Measurements from ENCODE around the gene ZCCHC4. TPM values are rescaled to one million over a fixed set of nuclear protein-coding genes. Genes with fewer than 3 reads are reported as not detected.

The ZCCHC4 gene
- polyA plus RNA-seq, 1 of the 3 experiments (the other 2 are of a cell fraction), result 4.8 TPM

DNA sequence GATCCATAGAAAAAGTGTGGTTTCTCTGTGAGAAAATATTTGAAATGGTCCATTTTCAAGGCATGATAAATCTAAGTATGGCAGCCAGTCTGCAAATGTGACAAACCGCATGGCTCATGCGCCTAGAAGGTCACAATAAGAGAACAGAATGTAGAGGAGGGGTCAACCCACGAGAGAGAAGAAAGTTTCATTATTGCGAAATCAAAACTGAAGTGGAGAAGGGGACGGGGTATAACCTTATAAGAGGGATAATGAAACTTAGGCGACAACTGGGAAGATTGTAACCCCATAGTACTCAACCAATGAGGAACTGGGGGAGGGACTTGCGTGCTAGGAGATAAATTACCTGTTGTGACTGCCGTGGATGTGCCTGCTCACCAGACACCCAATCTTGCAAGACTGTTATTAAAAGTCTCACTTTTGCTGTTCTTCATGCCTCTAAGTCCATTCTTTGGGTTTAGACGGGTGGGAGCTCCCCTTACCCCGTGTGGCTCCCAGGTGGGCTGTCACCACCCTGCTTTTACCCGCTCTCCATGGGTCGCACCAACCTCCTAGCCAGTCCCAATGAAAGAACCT lies 21.3 kb upstream of the ZCCHC4 start:
- no peaks in the 10 kb centered on the region for H3K27me3 ChIP-seq (ENCODE audit: insufficient read depth)
- H3K36me3 ChIP-seq (replicated peaks in 1 of 2; ENCODE audit: control insufficient read depth in 1 of 2, insufficient read depth in 2 of 2, low read length in 1 of 2), result no peaks in the 10 kb centered on the region
- no peak for DNase-seq
- H3K4me1 ChIP-seq (ENCODE audit: control insufficient read depth in 1 of 2, insufficient read depth in 2 of 2, low read depth in 1 of 2, low read length in 1 of 2), result no peaks in the 10 kb centered on the region
- no peaks in the 10 kb centered on the region for H3K9me2 ChIP-seq
- H3F3A ChIP-seq (replicated peaks; ENCODE audit: insufficient read depth), result no peaks in the 10 kb centered on the region
- no peaks in the 10 kb centered on the region for H3K79me2 ChIP-seq (ENCODE audit: insufficient read depth)
- H3K9ac ChIP-seq, result no peak overlapping the region
- WGBS (ENCODE audit: low lambda C conversion rate), result 60% methylated on average over 12 of the region's 12 CpGs
- H4K20me1 ChIP-seq (ENCODE audit: insufficient read depth), result no peaks in the 10 kb centered on the region
- ChIA-PET CTCF (interaction anchor here (8.3 kb wide), 1 partner anchor 22 kb away, joined by 43 read pairs; the partner anchor contains the start of gene ZCCHC4), POLR2A (no interaction called here)
- no peak overlapping the region for H3K27ac ChIP-seq (ENCODE audit: low read depth in 2 of 2, low read length in 1 of 2)
- H3K9me3 ChIP-seq, result no peaks in the 10 kb centered on the region
- H3K4me3 ChIP-seq (ENCODE audit: low read depth in 2 of 2, low read length in 1 of 2), result no peak overlapping the region
- TF ChIP-seq ELF1 (IDR thresholded peaks at IDR 0.05), result no peak
- TF ChIP-seq YY1 (IDR thresholded peaks at IDR 0.05; ENCODE audit: low read depth), result no peak
- no peak for TF ChIP-seq NFIC (IDR thresholded peaks at IDR 0.05; ENCODE audit: borderline replicate concordance)
- no peak for TF ChIP-seq RFX5 (IDR thresholded peaks at IDR 0.05; ENCODE audit: low read length)
- TF ChIP-seq USF2 (IDR thresholded peaks at IDR 0.05; ENCODE audit: borderline replicate concordance, low read depth, low read length), result no peak
- TF ChIP-seq EZH2phosphoT487 (IDR thresholded peaks at IDR 0.05; ENCODE audit: borderline replicate concordance, low read depth), result no peak
- TF ChIP-seq RXRA (IDR thresholded peaks at IDR 0.05; ENCODE audit: borderline replicate concordance, low read depth), result no peak
- TF ChIP-seq, protein P1, sequence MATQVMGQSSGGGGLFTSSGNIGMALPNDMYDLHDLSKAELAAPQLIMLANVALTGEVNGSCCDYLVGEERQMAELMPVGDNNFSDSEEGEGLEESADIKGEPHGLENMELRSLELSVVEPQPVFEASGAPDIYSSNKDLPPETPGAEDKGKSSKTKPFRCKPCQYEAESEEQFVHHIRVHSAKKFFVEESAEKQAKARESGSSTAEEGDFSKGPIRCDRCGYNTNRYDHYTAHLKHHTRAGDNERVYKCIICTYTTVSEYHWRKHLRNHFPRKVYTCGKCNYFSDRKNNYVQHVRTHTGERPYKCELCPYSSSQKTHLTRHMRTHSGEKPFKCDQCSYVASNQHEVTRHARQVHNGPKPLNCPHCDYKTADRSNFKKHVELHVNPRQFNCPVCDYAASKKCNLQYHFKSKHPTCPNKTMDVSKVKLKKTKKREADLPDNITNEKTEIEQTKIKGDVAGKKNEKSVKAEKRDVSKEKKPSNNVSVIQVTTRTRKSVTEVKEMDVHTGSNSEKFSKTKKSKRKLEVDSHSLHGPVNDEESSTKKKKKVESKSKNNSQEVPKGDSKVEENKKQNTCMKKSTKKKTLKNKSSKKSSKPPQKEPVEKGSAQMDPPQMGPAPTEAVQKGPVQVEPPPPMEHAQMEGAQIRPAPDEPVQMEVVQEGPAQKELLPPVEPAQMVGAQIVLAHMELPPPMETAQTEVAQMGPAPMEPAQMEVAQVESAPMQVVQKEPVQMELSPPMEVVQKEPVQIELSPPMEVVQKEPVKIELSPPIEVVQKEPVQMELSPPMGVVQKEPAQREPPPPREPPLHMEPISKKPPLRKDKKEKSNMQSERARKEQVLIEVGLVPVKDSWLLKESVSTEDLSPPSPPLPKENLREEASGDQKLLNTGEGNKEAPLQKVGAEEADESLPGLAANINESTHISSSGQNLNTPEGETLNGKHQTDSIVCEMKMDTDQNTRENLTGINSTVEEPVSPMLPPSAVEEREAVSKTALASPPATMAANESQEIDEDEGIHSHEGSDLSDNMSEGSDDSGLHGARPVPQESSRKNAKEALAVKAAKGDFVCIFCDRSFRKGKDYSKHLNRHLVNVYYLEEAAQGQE (IDR thresholded peaks at IDR 0.05; ENCODE audit: low read depth, low read length), result no peak
- TF ChIP-seq MEF2A (IDR thresholded peaks at IDR 0.05; ENCODE audit: borderline replicate concordance, low read depth), result no peak
- no peak for TF ChIP-seq GABPA (IDR thresholded peaks at IDR 0.05; ENCODE audit: low read depth)
- TF ChIP-seq, protein P2, sequence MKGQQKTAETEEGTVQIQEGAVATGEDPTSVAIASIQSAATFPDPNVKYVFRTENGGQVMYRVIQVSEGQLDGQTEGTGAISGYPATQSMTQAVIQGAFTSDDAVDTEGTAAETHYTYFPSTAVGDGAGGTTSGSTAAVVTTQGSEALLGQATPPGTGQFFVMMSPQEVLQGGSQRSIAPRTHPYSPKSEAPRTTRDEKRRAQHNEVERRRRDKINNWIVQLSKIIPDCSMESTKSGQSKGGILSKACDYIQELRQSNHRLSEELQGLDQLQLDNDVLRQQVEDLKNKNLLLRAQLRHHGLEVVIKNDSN (IDR thresholded peaks at IDR 0.05; ENCODE audit: borderline replicate concordance, low read depth), result no peak
- no peak for TF ChIP-seq MXI1 (IDR thresholded peaks at IDR 0.05; ENCODE audit: low read depth, low read length)
- TF ChIP-seq FOXJ3 (CRISPR knock-in tag; IDR thresholded peaks at IDR 0.05), result no peak
- no peak for TF ChIP-seq GATA2 (CRISPR knock-in tag; IDR thresholded peaks at IDR 0.05)
- TF ChIP-seq TCF12 (IDR thresholded peaks at IDR 0.05), result no peak
- no peak for TF ChIP-seq TEAD4 (IDR thresholded peaks at IDR 0.05; ENCODE audit: borderline replicate concordance, insufficient read depth)
- TF ChIP-seq, protein P3, sequence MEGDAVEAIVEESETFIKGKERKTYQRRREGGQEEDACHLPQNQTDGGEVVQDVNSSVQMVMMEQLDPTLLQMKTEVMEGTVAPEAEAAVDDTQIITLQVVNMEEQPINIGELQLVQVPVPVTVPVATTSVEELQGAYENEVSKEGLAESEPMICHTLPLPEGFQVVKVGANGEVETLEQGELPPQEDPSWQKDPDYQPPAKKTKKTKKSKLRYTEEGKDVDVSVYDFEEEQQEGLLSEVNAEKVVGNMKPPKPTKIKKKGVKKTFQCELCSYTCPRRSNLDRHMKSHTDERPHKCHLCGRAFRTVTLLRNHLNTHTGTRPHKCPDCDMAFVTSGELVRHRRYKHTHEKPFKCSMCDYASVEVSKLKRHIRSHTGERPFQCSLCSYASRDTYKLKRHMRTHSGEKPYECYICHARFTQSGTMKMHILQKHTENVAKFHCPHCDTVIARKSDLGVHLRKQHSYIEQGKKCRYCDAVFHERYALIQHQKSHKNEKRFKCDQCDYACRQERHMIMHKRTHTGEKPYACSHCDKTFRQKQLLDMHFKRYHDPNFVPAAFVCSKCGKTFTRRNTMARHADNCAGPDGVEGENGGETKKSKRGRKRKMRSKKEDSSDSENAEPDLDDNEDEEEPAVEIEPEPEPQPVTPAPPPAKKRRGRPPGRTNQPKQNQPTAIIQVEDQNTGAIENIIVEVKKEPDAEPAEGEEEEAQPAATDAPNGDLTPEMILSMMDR (IDR thresholded peaks at IDR 0.05), result no peak
- TF ChIP-seq CHD2 (IDR thresholded peaks at IDR 0.05; ENCODE audit: low read length, partially characterized antibody), result no peak
- TF ChIP-seq FOXM1 (IDR thresholded peaks at IDR 0.05; ENCODE audit: low read depth), result no peak
- no peak overlapping the region for H2AFZ ChIP-seq (ENCODE audit: low read depth)
- no peak overlapping the region for H3K4me2 ChIP-seq
